Activated T-helper 1 cell treated with anti-CD3 and anti-CD28 coated beads, Interleukin-12 subunit alpha, Interleukin-12 subunit beta, Interleukin-2, Interleukin-4 antibody, amounts not matched to agents 30 ng/mL and 10 ng/mL and 1 ng/mL, durations not matched to agents 14 hours and 24 hours and 36 hours (primary cell): ENCODE data around the gene ZNF274. TPM values are rescaled to one million over a fixed set of nuclear protein-coding genes. Genes with fewer than 3 reads are reported as not detected.
A peak's percentile ranks its signal among the peaks of the same experiment; 100 is the strongest.

Source experiments
- DNase-seq: peaks from one replicate; pipeline ENCODE4 v3.0.0; 2021; ENCODE audit warnings: low spot score
- H3K27ac Mint-ChIP-seq: one replicate; pipeline ENCODE4 v1.8.0; 2021; ENCODE audit warnings: mild to moderate bottlenecking, mixed read lengths
- H3K27me3 Mint-ChIP-seq: one replicate; pipeline ENCODE4 v1.8.0; 2022; ENCODE audit warnings: mild to moderate bottlenecking, moderate library complexity, mixed read lengths; ENCODE audit not compliant: insufficient read depth
- H3K36me3 Mint-ChIP-seq: one replicate; pipeline ENCODE4 v1.8.0; 2021; ENCODE audit warnings: low read depth, mixed read lengths
- H3K4me1 Mint-ChIP-seq: one replicate; pipeline ENCODE4 v1.8.0; 2021; ENCODE audit warnings: low read depth, mixed read lengths
- H3K4me3 Mint-ChIP-seq: one replicate; pipeline ENCODE4 v1.8.0; 2021; ENCODE audit warnings: mild to moderate bottlenecking, moderate library complexity, mixed read lengths
- H3K9me3 Mint-ChIP-seq: one replicate; pipeline ENCODE4 v1.8.0; 2021; ENCODE audit warnings: mixed read lengths
- intact Hi-C: fragments of 100-400 bp; cut with micrococcal nuclease; formaldehyde crosslinking; loops from one replicate; pipeline ENCODE4 v1.15.1; 2024
- total RNA-seq: library from RNA; stranded (reverse); gene quantifications from 2 replicates; pipeline ENCODE4 v1.2.3, GENCODE V29; 2022

Gene ZNF274
- total RNA-seq, 1 donor from 2014 or later = 21.2 TPM

DNA sequence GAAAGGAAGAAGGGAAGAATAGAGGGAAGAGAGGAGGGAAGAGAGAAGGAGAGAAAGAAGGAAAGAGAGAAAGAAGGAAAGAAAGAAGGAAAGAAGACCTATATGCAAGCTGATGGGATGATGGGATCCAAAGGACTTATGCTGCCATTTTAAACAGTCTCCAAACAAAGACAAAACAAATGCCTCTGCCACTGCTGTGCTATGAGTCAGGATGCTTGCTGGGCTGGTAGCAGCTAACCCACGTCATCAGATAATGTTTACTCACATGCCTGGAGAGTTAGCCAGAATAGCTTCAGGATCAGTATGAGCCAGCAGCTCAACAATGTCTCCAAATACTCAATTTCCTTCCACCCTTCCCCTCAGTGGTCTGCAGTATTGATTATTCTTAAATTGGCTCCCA lies 12.0 kb upstream of the ZNF274 start:
- no peaks in the 10 kb centered on the region for H3K36me3 Mint-ChIP-seq
- intact Hi-C loops = no loop called here
- peaks cover 56% of the 10 kb centered on the region for H3K9me3 Mint-ChIP-seq
- no peaks in the 10 kb centered on the region for H3K4me1 Mint-ChIP-seq
- no peak overlapping the region for H3K27ac Mint-ChIP-seq
- DNase-seq = no peak
- H3K4me3 Mint-ChIP-seq = no peak overlapping the region
- H3K27me3 Mint-ChIP-seq = no peaks in the 10 kb centered on the region

DNA sequence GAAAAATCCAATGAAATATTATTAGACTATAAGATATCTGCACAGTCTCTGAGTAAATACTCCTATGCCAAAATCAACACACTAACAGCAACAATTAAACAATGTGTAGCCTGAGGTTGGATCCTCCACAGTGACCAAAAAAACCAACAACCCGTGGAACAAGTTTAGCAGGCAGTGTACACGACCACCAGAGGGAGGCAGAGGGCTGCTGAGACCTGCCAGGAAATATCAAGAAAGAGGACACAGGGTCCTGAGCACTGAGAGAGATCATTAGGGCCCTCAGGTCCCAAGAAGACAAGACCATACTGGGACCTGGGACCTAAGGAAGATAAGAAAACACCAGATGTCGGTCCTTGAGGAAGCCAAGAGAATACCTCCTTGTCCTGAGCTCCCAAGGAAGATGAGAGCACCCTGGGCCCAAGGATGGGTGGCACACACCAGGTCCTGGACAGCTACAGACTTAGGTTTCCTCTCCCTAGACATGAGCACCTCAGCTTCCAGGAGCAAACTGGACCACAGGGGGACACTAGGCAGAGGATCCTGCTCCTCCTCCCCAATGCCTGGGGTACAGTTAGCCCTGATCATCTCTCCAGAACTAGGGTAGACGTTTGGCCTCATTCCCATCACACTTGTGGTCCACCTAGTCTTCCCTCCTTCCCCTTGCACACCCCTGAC lies 822 bp upstream of the ZNF274 start:
- Mint-ChIP-seq H3K9me3 (peaks cover 60% of the 10 kb centered on the region), H3K4me1 (peaks cover 16% of the 10 kb centered on the region), H3K4me3 (peak overlapping the region; percentile 93), H3K36me3 (peaks cover 40% of the 10 kb centered on the region), H3K27ac (peak overlapping the region; percentile 99), H3K27me3 (no peaks in the 10 kb centered on the region)
- DNase-seq = peak; percentile 53
- intact Hi-C loops = loop anchor here (1.0 to 10.0 kb wide), 8 partner anchors 27 to 747 kb away; partner anchors contain the start of genes ZNF419, ZNF497, ZNF544 and ZNF606

DNA sequence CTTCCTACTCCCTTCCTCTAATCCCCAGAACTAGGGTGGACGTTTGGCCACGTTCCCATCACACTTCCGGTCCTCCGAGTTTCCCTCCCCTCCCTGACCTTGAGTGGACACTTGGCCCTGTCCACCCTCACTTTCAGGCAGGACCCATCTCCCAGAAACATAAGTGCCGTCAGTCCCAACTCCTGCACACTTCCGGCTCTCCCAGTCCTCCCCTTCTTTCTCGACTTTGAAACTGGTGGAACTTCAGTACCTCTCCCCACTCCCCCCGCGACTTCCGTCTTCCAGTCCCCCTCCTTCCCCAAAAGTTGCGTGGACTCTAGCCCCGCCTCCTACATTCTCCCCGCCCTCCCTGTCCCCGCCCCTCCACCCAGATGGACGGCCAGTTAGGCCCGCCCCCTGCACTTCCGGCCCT lies 278 bp upstream of the ZNF274 start:
- H3K36me3 Mint-ChIP-seq = peaks cover 42% of the 10 kb centered on the region
- H3K27ac Mint-ChIP-seq = peak overlapping the region; percentile 99
- H3K4me1 Mint-ChIP-seq = peaks cover 16% of the 10 kb centered on the region
- DNase-seq = no peak
- H3K27me3 Mint-ChIP-seq = no peaks in the 10 kb centered on the region
- peak overlapping the region; percentile 93 for H3K4me3 Mint-ChIP-seq
- intact Hi-C loops = loop anchor here (1.0 to 10.0 kb wide), 8 partner anchors 28 to 748 kb away; partner anchors contain the start of genes ZNF419, ZNF497, ZNF544 and ZNF606
- peaks cover 56% of the 10 kb centered on the region for H3K9me3 Mint-ChIP-seq

DNA sequence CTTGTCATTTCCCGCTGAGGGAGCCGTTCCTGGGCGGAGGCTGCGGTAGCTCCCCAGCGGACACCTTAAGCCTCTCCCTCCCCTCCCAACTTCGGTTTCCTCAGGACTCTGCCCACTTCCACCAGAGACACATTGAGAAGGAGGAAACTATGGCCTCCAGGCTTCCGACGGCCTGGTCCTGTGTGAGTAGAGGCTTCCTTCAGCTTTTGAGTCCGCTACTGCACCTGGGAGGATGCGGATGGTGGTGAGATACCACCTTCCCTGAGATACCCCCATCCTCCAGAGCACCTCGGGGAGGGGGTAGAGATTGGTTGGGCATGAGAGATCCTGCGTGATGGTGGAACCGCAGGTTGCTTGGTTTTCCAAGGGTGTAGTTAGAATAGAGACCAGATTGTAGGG lies 955 bp downstream of the ZNF274 start:
- peak overlapping the region; percentile 93 for H3K4me3 Mint-ChIP-seq
- H3K9me3 Mint-ChIP-seq = peaks cover 51% of the 10 kb centered on the region
- H3K4me1 Mint-ChIP-seq = peaks cover 16% of the 10 kb centered on the region
- no peaks in the 10 kb centered on the region for H3K27me3 Mint-ChIP-seq
- H3K36me3 Mint-ChIP-seq = peaks cover 48% of the 10 kb centered on the region
- H3K27ac Mint-ChIP-seq = peak overlapping the region; percentile 99
- no peak for DNase-seq
- intact Hi-C loops = loop anchor here (1.0 to 10.0 kb wide), 14 partner anchors 29 to 821 kb away; partner anchors contain the start of genes ERVK3-1, RPS5, TRAPPC2B and ZNF132

DNA sequence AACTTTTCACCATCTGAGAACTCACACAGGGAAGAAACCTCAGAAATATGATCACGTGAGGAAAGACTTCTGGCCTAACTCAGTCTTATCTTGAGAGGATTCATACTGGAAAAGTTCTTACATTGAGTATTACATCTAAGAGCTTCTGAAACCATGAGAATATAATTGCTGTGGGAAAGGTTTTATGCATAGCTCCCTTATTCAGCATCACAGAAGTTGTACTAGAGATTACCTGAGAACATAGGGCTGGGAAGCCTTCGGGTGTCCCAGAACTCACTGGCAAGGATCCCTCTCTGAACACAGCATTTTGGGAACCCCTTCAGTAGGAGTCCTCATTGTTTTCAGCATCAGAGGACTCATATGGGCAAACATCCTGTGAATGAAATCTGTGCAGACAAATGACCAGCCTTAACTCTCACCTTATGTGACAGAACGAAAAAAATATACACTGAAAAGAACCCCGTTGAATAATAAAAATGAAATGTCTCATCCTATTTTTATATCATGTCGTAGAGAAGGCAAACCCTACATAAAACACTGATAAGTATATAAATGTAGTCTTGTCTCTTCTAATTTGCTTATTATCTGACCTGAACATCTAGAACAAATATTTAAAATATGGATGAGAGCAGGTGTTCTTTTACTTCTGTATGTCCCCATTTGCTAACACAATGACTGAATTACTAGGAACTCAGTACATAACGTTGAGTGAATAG lies 14.2 kb downstream of the ZNF274 start:
- H3K9me3 Mint-ChIP-seq = peaks cover 74% of the 10 kb centered on the region
- H3K4me1 Mint-ChIP-seq = no peaks in the 10 kb centered on the region
- H3K4me3 Mint-ChIP-seq = no peak overlapping the region
- H3K27ac Mint-ChIP-seq = no peak overlapping the region
- H3K27me3 Mint-ChIP-seq = no peaks in the 10 kb centered on the region
- DNase-seq = no peak
- peaks cover 74% of the 10 kb centered on the region for H3K36me3 Mint-ChIP-seq
- intact Hi-C loops = loop anchor here (2.0 kb wide), 1 partner anchor 66 kb away; no protein-coding TSS in a partner anchor

DNA sequence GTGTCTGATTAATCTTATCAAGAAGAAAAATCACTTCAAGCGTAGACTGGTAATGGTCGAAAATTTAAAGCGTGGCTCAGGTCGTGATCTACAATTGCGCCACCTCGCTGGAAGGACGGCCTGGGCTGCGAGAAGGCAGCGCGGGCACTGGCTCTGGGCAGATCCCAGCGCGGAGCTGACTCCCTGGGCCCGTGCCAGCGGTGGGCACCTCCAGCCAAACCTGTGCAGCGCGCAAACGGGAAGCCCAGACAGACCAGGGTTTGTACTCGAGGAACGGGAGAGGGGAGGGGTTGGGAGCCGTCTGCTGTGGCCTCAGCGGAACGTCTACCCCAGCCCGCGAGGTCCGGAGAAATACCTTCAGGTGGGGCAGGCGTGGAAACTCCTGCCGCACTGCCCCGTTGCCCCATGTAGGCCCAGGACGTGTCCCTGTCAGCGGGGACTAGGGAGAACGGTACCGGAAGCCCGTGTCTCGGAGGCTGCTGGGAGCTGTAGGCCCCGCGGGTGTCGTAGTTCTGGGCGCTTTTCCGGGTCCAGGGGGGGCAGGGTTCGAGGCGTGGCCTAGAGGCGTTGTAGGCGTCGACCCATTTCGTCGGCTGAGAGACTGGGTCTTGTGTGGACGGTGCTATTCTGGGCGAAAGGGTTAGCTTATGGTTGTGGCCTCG lies 21.1 kb downstream of the ZNF274 start:
- H3K4me1 Mint-ChIP-seq = no peaks in the 10 kb centered on the region
- peaks cover 76% of the 10 kb centered on the region for H3K36me3 Mint-ChIP-seq
- intact Hi-C loops = no loop called here
- H3K9me3 Mint-ChIP-seq = peaks cover 79% of the 10 kb centered on the region
- H3K4me3 Mint-ChIP-seq = no peak overlapping the region
- DNase-seq = no peak
- no peak overlapping the region for H3K27ac Mint-ChIP-seq
- H3K27me3 Mint-ChIP-seq = no peaks in the 10 kb centered on the region

DNA sequence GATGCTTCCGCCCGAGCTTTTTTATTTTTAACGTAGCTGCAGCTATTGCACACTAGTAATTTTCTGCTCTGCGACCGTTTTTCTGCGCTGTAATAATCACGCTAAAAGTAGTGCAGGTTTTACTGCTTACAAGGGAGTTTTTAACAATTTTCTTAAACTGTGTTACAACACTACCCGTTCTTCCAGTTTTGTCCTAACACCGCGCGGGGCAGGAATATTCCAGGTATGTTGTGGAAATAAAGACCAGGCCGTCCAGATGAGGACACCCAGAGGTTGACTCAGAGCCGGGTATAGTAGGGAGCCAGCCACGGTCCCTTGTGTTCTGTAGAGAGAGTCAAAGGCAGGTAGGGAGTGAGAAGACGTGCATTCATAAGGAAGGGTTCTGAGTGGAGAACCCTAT lies 21.7 kb downstream of the ZNF274 start:
- Mint-ChIP-seq H3K4me1 (no peaks in the 10 kb centered on the region), H3K27me3 (no peaks in the 10 kb centered on the region), H3K27ac (no peak overlapping the region), H3K9me3 (peaks cover 82% of the 10 kb centered on the region), H3K4me3 (no peak overlapping the region), H3K36me3 (peaks cover 79% of the 10 kb centered on the region)
- no peak for DNase-seq
- intact Hi-C loops = no loop called here

DNA sequence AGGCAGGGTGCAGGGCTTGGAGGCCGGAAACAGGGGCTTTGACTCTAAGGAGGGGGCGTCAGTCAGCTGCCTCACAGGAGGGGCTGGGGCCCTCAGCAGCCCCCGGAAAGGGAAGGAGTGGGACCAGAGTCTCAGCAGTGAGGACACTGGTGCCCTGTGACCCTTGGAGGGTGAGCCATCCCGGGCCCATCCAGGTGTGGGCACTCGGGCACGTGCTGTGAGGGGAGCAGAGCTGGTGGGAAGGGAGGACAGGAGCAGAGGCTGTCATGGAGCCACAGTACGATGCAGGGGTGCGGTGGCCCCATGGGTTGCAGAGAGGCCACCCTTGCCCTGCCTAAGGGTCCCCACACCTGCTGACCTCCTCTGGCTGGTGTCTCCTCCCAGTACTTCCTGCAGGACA lies 26.7 kb downstream of the ZNF274 start:
- intact Hi-C loops = no loop called here
- Mint-ChIP-seq H3K4me1 (no peaks in the 10 kb centered on the region), H3K27ac (no peak overlapping the region), H3K36me3 (peaks cover 97% of the 10 kb centered on the region), H3K4me3 (no peak overlapping the region), H3K27me3 (no peaks in the 10 kb centered on the region), H3K9me3 (peaks cover 92% of the 10 kb centered on the region)
- no peak for DNase-seq

DNA sequence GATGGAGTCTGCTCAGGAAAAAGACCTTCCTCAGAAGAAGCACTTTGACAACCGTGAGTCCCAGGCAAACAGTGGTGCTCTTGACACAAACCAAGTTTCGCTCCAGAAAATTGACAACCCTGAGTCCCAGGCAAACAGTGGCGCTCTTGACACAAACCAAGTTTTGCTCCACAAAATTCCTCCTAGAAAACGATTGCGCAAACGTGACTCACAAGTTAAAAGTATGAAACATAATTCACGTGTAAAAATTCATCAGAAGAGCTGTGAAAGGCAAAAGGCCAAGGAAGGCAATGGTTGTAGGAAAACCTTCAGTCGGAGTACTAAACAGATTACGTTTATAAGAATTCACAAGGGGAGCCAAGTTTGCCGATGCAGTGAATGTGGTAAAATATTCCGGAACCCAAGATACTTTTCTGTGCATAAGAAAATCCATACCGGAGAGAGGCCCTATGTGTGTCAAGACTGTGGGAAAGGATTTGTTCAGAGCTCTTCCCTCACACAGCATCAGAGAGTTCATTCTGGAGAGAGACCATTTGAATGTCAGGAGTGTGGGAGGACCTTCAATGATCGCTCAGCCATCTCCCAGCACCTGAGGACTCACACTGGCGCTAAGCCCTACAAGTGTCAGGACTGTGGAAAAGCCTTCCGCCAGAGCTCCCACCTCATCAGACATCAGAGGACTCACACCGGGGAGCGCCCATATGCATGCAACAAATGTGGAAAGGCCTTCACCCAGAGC lies 29.6 kb downstream of the ZNF274 start:
- Mint-ChIP-seq H3K9me3 (peaks cover 85% of the 10 kb centered on the region), H3K4me1 (no peaks in the 10 kb centered on the region), H3K27me3 (no peaks in the 10 kb centered on the region), H3K36me3 (peaks cover 70% of the 10 kb centered on the region), H3K27ac (no peak overlapping the region), H3K4me3 (no peak overlapping the region)
- no peak for DNase-seq
- intact Hi-C loops = no loop called here

DNA sequence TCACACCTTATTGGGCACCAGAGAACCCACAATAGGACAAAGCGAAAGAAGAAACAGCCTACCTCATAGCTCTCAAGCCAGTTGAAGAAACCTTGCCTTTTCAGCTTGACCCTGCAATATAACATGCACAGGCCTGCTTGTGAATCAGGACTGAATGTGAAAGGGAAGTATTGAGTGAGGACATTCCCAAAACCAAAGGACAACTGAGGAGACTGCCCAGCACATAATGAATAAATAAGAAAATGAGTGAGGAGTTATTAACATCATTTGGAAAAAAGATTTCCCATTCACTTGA lies 30.2 kb downstream of the ZNF274 start:
- intact Hi-C loops = no loop called here
- DNase-seq = no peak
- Mint-ChIP-seq H3K27ac (no peak overlapping the region), H3K27me3 (no peaks in the 10 kb centered on the region), H3K9me3 (peaks cover 85% of the 10 kb centered on the region), H3K4me3 (no peak overlapping the region), H3K36me3 (peaks cover 65% of the 10 kb centered on the region), H3K4me1 (no peaks in the 10 kb centered on the region)

DNA sequence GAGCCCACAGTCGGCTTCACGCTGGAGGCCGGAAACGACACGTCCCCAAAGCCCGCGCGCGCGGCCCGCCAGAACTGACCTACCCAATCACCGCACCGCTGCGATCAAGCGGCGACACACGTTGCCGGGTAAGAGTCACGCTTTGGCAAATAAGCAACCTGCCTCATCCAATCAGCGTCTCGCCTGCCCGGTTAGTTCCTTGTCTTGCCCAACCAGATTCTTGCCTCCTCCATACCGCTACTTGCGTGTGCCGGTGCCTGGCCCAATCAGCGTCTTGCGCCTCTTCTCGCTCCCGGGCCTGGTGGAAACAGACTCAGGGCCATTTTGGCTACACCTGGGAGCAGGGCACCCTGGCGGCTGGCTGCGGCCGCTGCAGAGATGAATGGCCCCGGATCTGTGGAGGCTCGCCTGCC lies 34.2 kb downstream of the ZNF274 start:
- Mint-ChIP-seq H3K27ac (no peak overlapping the region), H3K36me3 (peaks cover 26% of the 10 kb centered on the region), H3K27me3 (no peaks in the 10 kb centered on the region), H3K4me1 (no peaks in the 10 kb centered on the region), H3K4me3 (no peak overlapping the region), H3K9me3 (peaks cover 61% of the 10 kb centered on the region)
- no peak for DNase-seq
- intact Hi-C loops = no loop called here

DNA sequence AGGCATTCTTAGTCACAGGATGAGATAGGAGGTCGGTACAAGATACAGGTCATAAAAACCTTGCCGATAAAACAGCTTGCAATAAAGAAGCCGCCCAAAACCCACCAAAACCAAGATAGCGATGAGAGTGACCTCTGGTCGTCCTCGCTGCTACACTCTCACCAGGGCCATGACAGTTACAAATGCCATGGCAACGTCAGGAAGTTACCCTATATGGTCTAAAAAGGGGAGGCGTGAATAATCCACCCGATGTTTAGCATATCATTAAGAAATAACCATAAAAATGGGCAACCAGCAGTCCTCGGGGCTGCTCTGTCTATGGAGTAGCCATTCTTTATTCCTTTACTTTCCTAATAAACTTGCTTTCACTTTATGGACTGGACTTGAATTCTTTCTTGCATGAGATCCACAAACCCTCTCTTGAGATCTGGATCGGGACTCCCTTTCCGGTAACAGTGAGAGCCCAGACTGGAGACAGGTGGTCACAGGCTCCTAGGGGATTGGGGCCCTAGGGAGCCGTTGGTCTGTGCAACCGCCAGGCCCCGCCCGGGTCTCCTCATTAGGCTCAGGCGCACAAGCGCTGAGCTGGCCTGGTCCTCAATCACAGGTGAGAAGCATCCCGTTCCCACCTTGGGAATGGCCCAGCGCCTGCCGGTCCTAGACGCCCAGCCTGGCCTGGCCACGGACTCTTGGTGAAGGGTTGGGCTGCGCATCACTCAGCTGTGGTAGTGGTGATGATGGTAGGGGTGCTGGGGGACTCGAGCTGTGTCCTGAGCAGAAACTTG lies 34.9 kb downstream of the ZNF274 start:
- peaks cover 59% of the 10 kb centered on the region for H3K9me3 Mint-ChIP-seq
- peaks cover 18% of the 10 kb centered on the region for H3K36me3 Mint-ChIP-seq
- intact Hi-C loops = loop anchor here (2.0 kb wide), 1 partner anchor 301 kb away; the partner anchor contains the start of gene ZBTB45

More for the DNA sequence above, 34.9 kb downstream of the ZNF274 start:
- DNase-seq = no peak
- H3K27ac Mint-ChIP-seq = no peak overlapping the region
- H3K4me1 Mint-ChIP-seq = no peaks in the 10 kb centered on the region
- no peaks in the 10 kb centered on the region for H3K27me3 Mint-ChIP-seq
- H3K4me3 Mint-ChIP-seq = no peak overlapping the region
